ENCODE measurements around the gene C16orf92. TPM values are rescaled to one million over a fixed set of nuclear protein-coding genes. Genes with fewer than 3 reads are reported as not detected.

Gene C16orf92
- total and polyA plus RNA-seq, 2 of the 13 experiments (the other 11 are each of a cell fraction or from before 2014, with no cell fraction given), result not detected

- TF ChIP-seq ZNF510 (CRISPR knock-in tag; IDR thresholded peaks at IDR 0.05; ENCODE audit: low read depth) (peak; percentile 94; the same call in 1 of the 2 replicates), ZNF768 (CRISPR knock-in tag; IDR thresholded peaks at IDR 0.05) (peak; percentile 77), IKZF1 (IDR thresholded peaks at IDR 0.05) (no peak), ZKSCAN1 (IDR thresholded peaks at IDR 0.05; ENCODE audit: low read length) (no peak), ZFP36L1 (CRISPR knock-in tag; IDR thresholded peaks at IDR 0.05) (peak; percentile 89), TP53 (CRISPR knock-in tag; conservative IDR thresholded peaks at IDR 0.05) (peak; percentile 78), POGZ (CRISPR knock-in tag; IDR thresholded peaks at IDR 0.05) (peak; percentile 73), ZNF569 (CRISPR knock-in tag; IDR thresholded peaks at IDR 0.05; ENCODE audit: borderline replicate concordance) (no peak), ZNF878 (CRISPR knock-in tag; IDR thresholded peaks at IDR 0.05) (0 out of 2 replicates have a peak, but pooled peaks have one; percentile 55), ZNF234 (CRISPR knock-in tag; conservative IDR thresholded peaks at IDR 0.05) (peak; percentile 97; the same call in 1 of the 2 replicates), GRHL1 (CRISPR knock-in tag; conservative IDR thresholded peaks at IDR 0.05) (no peak), ATRX (CRISPR knock-in tag; IDR thresholded peaks at IDR 0.05; ENCODE audit: borderline replicate concordance) (no peak), SPEN (CRISPR knock-in tag; IDR thresholded peaks at IDR 0.05; ENCODE audit: low read depth) (peak; percentile 98), ZNF780A (CRISPR knock-in tag; IDR thresholded peaks at IDR 0.05) (peak; percentile 86; the same call in 1 of the 2 replicates), ZNF407 (CRISPR knock-in tag; IDR thresholded peaks at IDR 0.05; ENCODE audit: not compliant biosample characterization) (peak; percentile 85)
- TF ChIP-seq, protein P1, sequence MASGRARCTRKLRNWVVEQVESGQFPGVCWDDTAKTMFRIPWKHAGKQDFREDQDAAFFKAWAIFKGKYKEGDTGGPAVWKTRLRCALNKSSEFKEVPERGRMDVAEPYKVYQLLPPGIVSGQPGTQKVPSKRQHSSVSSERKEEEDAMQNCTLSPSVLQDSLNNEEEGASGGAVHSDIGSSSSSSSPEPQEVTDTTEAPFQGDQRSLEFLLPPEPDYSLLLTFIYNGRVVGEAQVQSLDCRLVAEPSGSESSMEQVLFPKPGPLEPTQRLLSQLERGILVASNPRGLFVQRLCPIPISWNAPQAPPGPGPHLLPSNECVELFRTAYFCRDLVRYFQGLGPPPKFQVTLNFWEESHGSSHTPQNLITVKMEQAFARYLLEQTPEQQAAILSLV (CRISPR knock-in tag; IDR thresholded peaks at IDR 0.05; ENCODE audit: borderline replicate concordance), result peak; percentile 98; the same call in 1 of the 2 replicates
Observed at GRCh38 chr16:30052671-30053372, 29.8 kb downstream of the C16orf92 start (continued).
